Neutrophil (primary cell): ENCODE data around the gene LYPD8.

Experiments
- H3K27ac ChIP-seq: fragments of 200-600 bp; sonication (generic); 2 replicates; pipeline ENCODE4 v1.5.1; 2016; ENCODE audit warnings: mild to moderate bottlenecking, moderate library complexity
- H3K27me3 ChIP-seq: fragments of 200-600 bp; sonication (generic); 2 replicates; pipeline ENCODE4 v1.6.0; 2016; ENCODE audit warnings: mild to moderate bottlenecking
- H3K36me3 ChIP-seq: fragments of 200-600 bp; sonication (generic); 2 replicates; pipeline ENCODE4 v1.5.1; 2017
- H3K4me1 ChIP-seq, 2 experiments: fragments of 200-600 bp in 1 of 2; sonication (generic) in 1 of 2; 1 replicate in 1 of 2; 2 replicates in 1 of 2; pipeline versions ENCODE4 v1.5.1 to v1.6.1; 2013 to 2016; ENCODE audit warnings: low read depth in 1 of 2, low read length in 1 of 2, mild to moderate bottlenecking in 1 of 2, moderate library complexity in 1 of 2; ENCODE audit not compliant: control insufficient read depth in 1 of 2, insufficient read depth in 1 of 2
- H3K4me3 ChIP-seq, 2 experiments: fragments of 200-600 bp in 1 of 2; sonication (generic) in 1 of 2; 1 replicate in 1 of 2; 2 replicates in 1 of 2; pipeline ENCODE4 v1.5.1; 2013 to 2016; ENCODE audit warnings: low read depth in 1 of 2, low read length in 1 of 2, mild to moderate bottlenecking in 1 of 2, moderate library complexity in 1 of 2
- H3K9me3 ChIP-seq: fragments of 200-600 bp; sonication (generic); 2 replicates; pipeline ENCODE4 v1.5.1; 2016
- TF ChIP-seq, protein P1 (sequence below): fragments of 200-600 bp; sonication (generic); IDR thresholded peaks from 2 replicates; pipeline ENCODE4 v1.5.1; 2016; ENCODE audit warnings: antibody characterized with exemption

Gene LYPD8

DNA sequence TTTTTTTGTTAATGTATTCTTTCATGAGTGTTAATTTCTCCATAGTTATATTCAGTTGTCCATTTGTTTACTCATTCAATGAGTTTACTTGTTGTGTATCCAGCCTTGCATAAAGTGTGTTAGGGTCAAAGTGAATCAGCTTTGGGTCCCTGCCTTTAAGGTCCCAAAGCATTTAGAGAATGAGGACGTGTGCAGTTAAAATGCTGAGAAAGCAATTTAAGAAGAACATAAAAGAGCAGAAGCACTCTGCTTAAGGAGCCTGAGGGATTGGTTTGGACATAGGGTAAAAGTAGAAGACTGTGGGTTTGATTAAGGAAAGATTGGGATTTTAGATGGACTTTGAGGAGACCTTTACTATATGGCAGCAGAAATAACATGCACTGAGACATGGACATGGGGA, 56.5 kb downstream of the LYPD8 start:
- Histone ChIP-seq H3K4me1 (peaks cover 7% of the 10 kb centered on the region in 2 experiments), H3K27ac (no peak overlapping the region), H3K27me3 (no peaks in the 10 kb centered on the region), H3K4me3 (no peak overlapping the region), H3K9me3 (no peaks in the 10 kb centered on the region), H3K36me3 (no peaks in the 10 kb centered on the region)
- TF ChIP-seq, protein P1, sequence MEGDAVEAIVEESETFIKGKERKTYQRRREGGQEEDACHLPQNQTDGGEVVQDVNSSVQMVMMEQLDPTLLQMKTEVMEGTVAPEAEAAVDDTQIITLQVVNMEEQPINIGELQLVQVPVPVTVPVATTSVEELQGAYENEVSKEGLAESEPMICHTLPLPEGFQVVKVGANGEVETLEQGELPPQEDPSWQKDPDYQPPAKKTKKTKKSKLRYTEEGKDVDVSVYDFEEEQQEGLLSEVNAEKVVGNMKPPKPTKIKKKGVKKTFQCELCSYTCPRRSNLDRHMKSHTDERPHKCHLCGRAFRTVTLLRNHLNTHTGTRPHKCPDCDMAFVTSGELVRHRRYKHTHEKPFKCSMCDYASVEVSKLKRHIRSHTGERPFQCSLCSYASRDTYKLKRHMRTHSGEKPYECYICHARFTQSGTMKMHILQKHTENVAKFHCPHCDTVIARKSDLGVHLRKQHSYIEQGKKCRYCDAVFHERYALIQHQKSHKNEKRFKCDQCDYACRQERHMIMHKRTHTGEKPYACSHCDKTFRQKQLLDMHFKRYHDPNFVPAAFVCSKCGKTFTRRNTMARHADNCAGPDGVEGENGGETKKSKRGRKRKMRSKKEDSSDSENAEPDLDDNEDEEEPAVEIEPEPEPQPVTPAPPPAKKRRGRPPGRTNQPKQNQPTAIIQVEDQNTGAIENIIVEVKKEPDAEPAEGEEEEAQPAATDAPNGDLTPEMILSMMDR: no peak

DNA sequence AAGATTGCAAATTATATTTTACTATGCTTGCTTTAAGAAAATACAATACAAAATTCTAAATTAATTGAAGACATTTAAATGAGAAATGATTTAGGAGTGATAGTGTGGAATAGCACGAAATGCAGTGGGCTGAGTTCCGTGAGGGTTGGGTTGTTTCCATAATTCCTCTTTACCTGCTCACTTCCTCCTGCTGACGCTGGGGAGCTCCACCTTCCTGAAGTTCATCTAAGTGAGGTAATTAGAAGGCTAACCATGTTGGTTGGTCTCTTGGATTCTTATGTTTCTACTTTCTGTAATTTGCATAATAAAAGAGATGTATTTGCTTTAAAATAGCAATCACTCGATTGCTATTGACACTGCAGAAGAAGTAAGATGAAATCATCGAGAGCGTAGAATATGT, 57.7 kb downstream of the LYPD8 start:
- TF ChIP-seq, protein P1: no peak
- Histone ChIP-seq H3K27ac (no peak overlapping the region), H3K4me1 (peaks cover 0 to 7% of the 10 kb centered on the region in 2 experiments), H3K4me3 (no peak overlapping the region), H3K27me3 (peaks cover 3% of the 10 kb centered on the region), H3K36me3 (no peaks in the 10 kb centered on the region), H3K9me3 (no peaks in the 10 kb centered on the region)

DNA sequence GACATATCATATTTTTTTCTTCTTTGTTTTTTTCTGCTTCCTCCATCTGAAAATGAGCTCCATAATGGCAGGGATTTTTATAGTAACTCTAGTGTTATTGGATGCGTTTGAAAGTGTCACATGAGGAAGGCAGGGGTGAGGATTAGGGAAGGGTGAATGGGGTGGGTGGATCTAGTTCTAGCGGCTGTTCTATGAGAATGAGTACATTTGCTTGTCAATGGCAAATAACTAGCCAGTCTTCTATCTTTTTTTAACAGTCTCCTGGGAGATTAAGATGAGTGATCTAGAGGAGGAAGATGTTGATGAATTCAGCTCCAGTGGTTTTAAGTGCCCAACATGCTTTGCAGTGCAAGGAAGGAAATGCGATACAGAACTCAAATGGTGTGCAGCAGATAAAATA, 58.8 kb downstream of the LYPD8 start:
- TF ChIP-seq, protein P1: no peak
- no peaks in the 10 kb centered on the region for H3K36me3 ChIP-seq

DNA sequence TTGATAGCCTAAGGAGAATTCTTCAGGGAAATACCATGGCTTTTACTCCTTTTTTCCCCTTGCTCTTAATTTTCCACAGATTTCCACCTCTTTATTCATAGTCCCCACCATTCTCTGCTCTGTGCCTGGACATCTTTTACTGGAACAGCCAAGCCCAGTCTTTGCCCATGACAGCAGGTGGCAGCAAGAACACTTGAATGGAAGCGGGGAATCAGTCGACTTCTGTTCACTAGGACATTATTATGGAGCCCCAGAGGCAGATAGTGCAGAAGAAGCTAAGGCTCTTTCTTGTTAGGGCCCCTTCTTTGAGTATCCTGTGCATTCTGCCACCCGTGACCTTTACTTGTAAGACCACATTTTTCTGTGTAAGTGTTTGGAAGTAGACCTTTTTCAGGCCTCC, 59.3 kb downstream of the LYPD8 start:
- TF ChIP-seq, protein P1: peak; percentile 33
- Histone ChIP-seq H3K27ac (no peak overlapping the region), H3K27me3 (peaks cover 4% of the 10 kb centered on the region), H3K4me1 (peaks cover 0 to 7% of the 10 kb centered on the region in 2 experiments), H3K36me3 (no peaks in the 10 kb centered on the region), H3K4me3 (no peak overlapping the region), H3K9me3 (no peaks in the 10 kb centered on the region)

More for the DNA sequence above, 58.8 kb downstream of the LYPD8 start:
- Histone ChIP-seq H3K9me3 (no peaks in the 10 kb centered on the region), H3K27me3 (peaks cover 4% of the 10 kb centered on the region), H3K27ac (no peak overlapping the region), H3K4me1 (peaks cover 0 to 7% of the 10 kb centered on the region in 2 experiments), H3K4me3 (no peak overlapping the region)

DNA sequence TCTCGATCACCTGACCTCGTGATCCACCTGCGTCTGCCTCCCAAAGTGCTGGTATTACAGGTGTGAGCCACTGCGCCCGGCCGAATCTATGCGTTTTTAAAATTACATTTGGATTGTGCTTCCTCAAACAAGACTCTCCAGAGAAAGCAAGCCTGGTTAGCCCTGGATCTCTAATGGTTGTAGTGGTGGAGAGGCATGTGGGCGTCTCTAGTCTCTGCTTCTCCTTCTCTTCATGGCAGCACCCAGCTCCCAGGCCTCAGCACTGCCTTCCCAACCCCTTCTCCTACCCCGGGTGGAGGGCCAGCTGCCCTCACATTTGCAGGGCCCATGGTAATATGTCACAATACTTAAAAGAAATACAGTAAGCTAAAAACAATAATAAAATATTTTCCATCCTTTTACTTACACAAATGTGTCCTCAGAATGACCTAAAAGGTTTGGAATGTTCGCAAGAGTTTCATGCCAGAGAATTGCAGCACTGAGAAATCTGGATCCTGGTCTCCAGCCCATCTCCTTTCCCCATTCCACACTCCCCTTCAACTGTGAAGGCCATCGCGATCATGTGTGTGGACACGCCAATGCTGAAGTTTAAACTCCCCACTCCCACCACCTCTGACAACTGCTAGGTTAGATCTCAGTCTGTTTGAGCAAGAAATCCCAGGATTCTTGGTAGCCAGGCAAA, 60.0 kb downstream of the LYPD8 start:
- Histone ChIP-seq H3K36me3 (no peaks in the 10 kb centered on the region), H3K9me3 (no peaks in the 10 kb centered on the region), H3K27ac (no peak overlapping the region), H3K4me3 (no peak overlapping the region), H3K4me1 (peaks cover 0 to 7% of the 10 kb centered on the region in 2 experiments), H3K27me3 (peaks cover 4% of the 10 kb centered on the region)
- TF ChIP-seq, protein P1: no peak
